Keratinocyte (primary cell): ENCODE measurements around the gene KLHL15. TPM values are rescaled to one million over a fixed set of nuclear protein-coding genes. Genes with fewer than 3 reads are reported as not detected.

ENCODE experiments used
- DNase-seq: peaks from one replicate; pipeline ENCODE4 v3.0.0-alpha.2; 2011; ENCODE audit warnings: low read depth, missing footprints, low spot score
- FAIRE-seq: peaks from 2 replicates; lab custom pipeline; 2011; peaks lifted over from hg19 to GRCh38; lab: Jason Lieb, UNC
- H2AFZ ChIP-seq: 2 replicates; pipeline ENCODE4 v1.6.0; 2012; ENCODE audit warnings: low read length, control low read depth, inconsistent platforms; ENCODE audit not compliant: control insufficient read depth
- H3K27ac ChIP-seq: 2 replicates; pipeline ENCODE4 v1.5.1; 2011; ENCODE audit warnings: low read length; ENCODE audit not compliant: control insufficient read depth, insufficient read depth
- H3K27me3 ChIP-seq: 3 replicates; pipeline ENCODE4 v1.6.0; 2011; ENCODE audit warnings: low read length; ENCODE audit not compliant: control insufficient read depth, insufficient read depth; ENCODE audit errors: extremely low read depth
- H3K36me3 ChIP-seq, 2 experiments: 2 replicates in 1 of 2; 3 replicates in 1 of 2; pipeline ENCODE4 v1.5.1; 2011; ENCODE audit warnings: low read length in 2 of 2, mild to moderate bottlenecking in 1 of 2; ENCODE audit not compliant: control insufficient read depth in 2 of 2, insufficient read depth in 2 of 2; ENCODE audit errors: extremely low read depth in 1 of 2
- H3K4me1 ChIP-seq: 3 replicates; pipeline ENCODE4 v1.5.1; 2011; ENCODE audit warnings: low read length; ENCODE audit not compliant: control insufficient read depth, insufficient read depth; ENCODE audit errors: extremely low read depth
- H3K4me2 ChIP-seq: 3 replicates; pipeline ENCODE4 v1.6.0; 2011; ENCODE audit warnings: low read depth, low read length; ENCODE audit not compliant: control insufficient read depth, insufficient read depth; ENCODE audit errors: extremely low read depth
- H3K4me3 ChIP-seq, 3 experiments: fragments of 200-600 bp in 1 of 3; sonication (generic) in 1 of 3; 2 replicates in 2 of 3; 3 replicates in 1 of 3; pipeline ENCODE4 v1.5.1; 2011 to 2016; ENCODE audit warnings: low read length in 3 of 3, mild to moderate bottlenecking in 3 of 3, control low read depth in 2 of 3, inconsistent platforms in 1 of 3, low read depth in 1 of 3, mixed read lengths in 1 of 3, mixed run types in 1 of 3, moderate library complexity in 1 of 3; ENCODE audit not compliant: control insufficient read depth in 2 of 3, insufficient read depth in 2 of 3; ENCODE audit errors: extremely low read depth in 1 of 3
- H3K79me2 ChIP-seq: 2 replicates; pipeline ENCODE4 v1.6.0; 2012; ENCODE audit warnings: low read length; ENCODE audit not compliant: control insufficient read depth, insufficient read depth
- H3K9ac ChIP-seq: 3 replicates; pipeline ENCODE4 v1.6.0; 2011; ENCODE audit warnings: low read length; ENCODE audit not compliant: control insufficient read depth, insufficient read depth; ENCODE audit errors: extremely low read depth
- H3K9me1 ChIP-seq: 3 replicates; pipeline ENCODE4 v1.6.0; 2011; ENCODE audit warnings: low read length; ENCODE audit not compliant: control insufficient read depth, insufficient read depth; ENCODE audit errors: extremely low read depth
- H3K9me3 ChIP-seq: 2 replicates; pipeline ENCODE4 v1.5.1; 2012; ENCODE audit warnings: low read depth, low read length; ENCODE audit not compliant: control insufficient read depth
- H4K20me1 ChIP-seq: 3 replicates; pipeline ENCODE4 v1.6.0; 2011; ENCODE audit warnings: low read length; ENCODE audit not compliant: control insufficient read depth, insufficient read depth; ENCODE audit errors: extremely low read depth
- EZH2 ChIP-seq: IDR thresholded peaks from one replicate; pipeline ENCODE4 v1.6.1; 2012; ENCODE audit warnings: inconsistent platforms, mild to moderate bottlenecking, low read length, moderate library complexity
- dilution Hi-C: fragments of 300-500 bp; cut with MboI; formaldehyde crosslinking; loops from one replicate; pipeline ENCODE4 v1.7.0; 2020; ENCODE audit warnings: low sequenced_read_pairs; ENCODE audit not compliant: extremely low pct_ligation_motif_present
- polyA plus RNA-seq, 5 experiments: library from polyadenylated mRNA; depleted of rRNA in 3 of 5; stranded (reverse) in 3 of 5; stranded (forward) in 1 of 5; unstranded in 1 of 5; fragments of >200 nt; gene quantifications; 1 replicate in 1 of 5; 2 replicates in 3 of 5; 3 replicates in 1 of 5; pipeline versions ENCODE4 v1.2.1 to v1.2.3, GENCODE V29; 2011 to 2012; ENCODE audit warnings: missing spikeins in 2 of 5, low read depth in 1 of 5, low replicate concordance in 1 of 5
- TF ChIP-seq, protein P1 (sequence below), 3 experiments: IDR thresholded peaks in 1 of 3; conservative IDR thresholded peaks in 1 of 3; optimal IDR thresholded peaks in 1 of 3; 2 replicates in 2 of 3; 3 replicates in 1 of 3; pipeline versions ENCODE3 to v1.5.1; 2011; ENCODE audit warnings: low read length in 3 of 3, mild to moderate bottlenecking in 3 of 3, moderate library complexity in 2 of 3, control low read depth in 1 of 3, inconsistent platforms in 1 of 3; ENCODE audit not compliant: insufficient read depth in 2 of 3; ENCODE audit errors: extremely low read depth in 1 of 3

Gene KLHL15
- polyA plus RNA-seq, 1 donor (not counting 4 experiments of a cell fraction or from before 2014, with no cell fraction given), result 3.4 TPM

DNA sequence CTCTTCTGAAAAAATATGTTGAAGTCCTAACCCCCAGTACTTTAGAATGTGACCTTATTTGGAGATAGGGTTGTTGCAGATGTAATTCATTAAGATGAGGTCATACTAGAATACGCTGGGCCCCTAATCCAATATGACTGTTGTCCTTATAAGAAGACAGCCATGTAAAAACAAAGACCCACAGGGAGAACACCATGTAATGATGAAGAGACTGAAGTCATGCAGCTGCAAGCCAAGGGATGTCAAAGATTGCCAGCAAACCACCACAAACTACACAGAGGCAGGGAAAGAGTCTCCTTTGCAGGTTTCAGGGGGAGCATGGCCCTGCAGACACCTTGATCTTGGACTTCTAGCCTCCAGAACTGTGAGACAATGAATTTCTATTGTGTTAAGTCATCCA is 81.8 kb downstream of the KLHL15 start:
- no peaks in the 10 kb centered on the region for H3K79me2 ChIP-seq
- H3K4me3 ChIP-seq, result no peak overlapping the region
- no peak overlapping the region for H3K27ac ChIP-seq
- H3K4me2 ChIP-seq, result no peak overlapping the region
- no peaks in the 10 kb centered on the region for H3K36me3 ChIP-seq
- DNase-seq (no peak), FAIRE-seq (no peak)
- no peaks in the 10 kb centered on the region for H3K27me3 ChIP-seq
- H2AFZ ChIP-seq, result no peak overlapping the region
- dilution Hi-C loops, result no loop called here
- H4K20me1 ChIP-seq, result no peaks in the 10 kb centered on the region
- H3K9me1 ChIP-seq, result no peaks in the 10 kb centered on the region
- no peaks in the 10 kb centered on the region for H3K9me3 ChIP-seq
- H3K9ac ChIP-seq, result no peak overlapping the region
- no peaks in the 10 kb centered on the region for H3K4me1 ChIP-seq
- TF ChIP-seq, protein P1, sequence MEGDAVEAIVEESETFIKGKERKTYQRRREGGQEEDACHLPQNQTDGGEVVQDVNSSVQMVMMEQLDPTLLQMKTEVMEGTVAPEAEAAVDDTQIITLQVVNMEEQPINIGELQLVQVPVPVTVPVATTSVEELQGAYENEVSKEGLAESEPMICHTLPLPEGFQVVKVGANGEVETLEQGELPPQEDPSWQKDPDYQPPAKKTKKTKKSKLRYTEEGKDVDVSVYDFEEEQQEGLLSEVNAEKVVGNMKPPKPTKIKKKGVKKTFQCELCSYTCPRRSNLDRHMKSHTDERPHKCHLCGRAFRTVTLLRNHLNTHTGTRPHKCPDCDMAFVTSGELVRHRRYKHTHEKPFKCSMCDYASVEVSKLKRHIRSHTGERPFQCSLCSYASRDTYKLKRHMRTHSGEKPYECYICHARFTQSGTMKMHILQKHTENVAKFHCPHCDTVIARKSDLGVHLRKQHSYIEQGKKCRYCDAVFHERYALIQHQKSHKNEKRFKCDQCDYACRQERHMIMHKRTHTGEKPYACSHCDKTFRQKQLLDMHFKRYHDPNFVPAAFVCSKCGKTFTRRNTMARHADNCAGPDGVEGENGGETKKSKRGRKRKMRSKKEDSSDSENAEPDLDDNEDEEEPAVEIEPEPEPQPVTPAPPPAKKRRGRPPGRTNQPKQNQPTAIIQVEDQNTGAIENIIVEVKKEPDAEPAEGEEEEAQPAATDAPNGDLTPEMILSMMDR (optimal IDR thresholded peaks at IDR 0.05 in 1 of 3, IDR thresholded peaks at IDR 0.05 in 1 of 3, conservative IDR thresholded peaks at IDR 0.05 in 1 of 3; ENCODE audit: extremely low read depth in 1 of 3, insufficient read depth in 2 of 3, low read length in 3 of 3), result no peak
- no peak for TF ChIP-seq EZH2

DNA sequence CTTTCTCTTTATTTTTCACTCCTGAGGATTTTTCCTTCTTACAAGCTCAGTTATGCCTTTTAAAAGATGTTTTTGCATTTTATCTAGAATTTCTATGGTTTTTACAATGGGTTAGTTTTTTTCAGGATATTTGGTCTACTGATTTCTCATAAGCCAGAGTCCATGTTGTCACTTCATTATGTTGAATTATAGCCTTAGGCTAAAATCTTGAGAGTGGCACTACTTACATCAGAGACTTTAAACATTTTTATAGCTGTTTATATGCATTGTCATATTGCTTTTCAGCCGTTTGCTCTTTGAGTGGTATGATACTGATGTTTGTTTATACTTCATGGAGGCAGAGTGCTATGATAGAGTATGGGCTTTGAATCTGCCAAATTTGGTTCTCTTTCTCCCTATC is 82.8 kb downstream of the KLHL15 start:
- Histone ChIP-seq H3K9me3 (no peaks in the 10 kb centered on the region), H3K27ac (no peak overlapping the region), H3K27me3 (no peaks in the 10 kb centered on the region), H3K79me2 (no peaks in the 10 kb centered on the region), H3K9me1 (no peaks in the 10 kb centered on the region), H3K4me1 (no peaks in the 10 kb centered on the region), H3K4me3 (no peak overlapping the region), H3K9ac (no peak overlapping the region), H3K36me3 (no peaks in the 10 kb centered on the region), H4K20me1 (no peaks in the 10 kb centered on the region), H3K4me2 (no peak overlapping the region), H2AFZ (no peak overlapping the region)
- TF ChIP-seq EZH2, result no peak
- TF ChIP-seq, protein P1 (optimal IDR thresholded peaks at IDR 0.05 in 1 of 3, IDR thresholded peaks at IDR 0.05 in 1 of 3, conservative IDR thresholded peaks at IDR 0.05 in 1 of 3; ENCODE audit: extremely low read depth in 1 of 3, insufficient read depth in 2 of 3, low read length in 3 of 3), result no peak
- FAIRE-seq (no peak), DNase-seq (no peak)
- dilution Hi-C loops, result no loop called here
